Stimulated activated CD4-positive, alpha-beta T cell treated with anti-CD3 and anti-CD28 coated beads, TNF-alpha, amount 100 ng/mL, for 48 hours (primary cell): ENCODE results near the gene CPXM2.

Experiments used
- DNase-seq, 3 donors: peaks; one replicate each; pipeline ENCODE4 v3.0.0-alpha.2; 2020; ENCODE audit warnings: low read depth in 3 of 3

CPXM2 gene

DNA sequence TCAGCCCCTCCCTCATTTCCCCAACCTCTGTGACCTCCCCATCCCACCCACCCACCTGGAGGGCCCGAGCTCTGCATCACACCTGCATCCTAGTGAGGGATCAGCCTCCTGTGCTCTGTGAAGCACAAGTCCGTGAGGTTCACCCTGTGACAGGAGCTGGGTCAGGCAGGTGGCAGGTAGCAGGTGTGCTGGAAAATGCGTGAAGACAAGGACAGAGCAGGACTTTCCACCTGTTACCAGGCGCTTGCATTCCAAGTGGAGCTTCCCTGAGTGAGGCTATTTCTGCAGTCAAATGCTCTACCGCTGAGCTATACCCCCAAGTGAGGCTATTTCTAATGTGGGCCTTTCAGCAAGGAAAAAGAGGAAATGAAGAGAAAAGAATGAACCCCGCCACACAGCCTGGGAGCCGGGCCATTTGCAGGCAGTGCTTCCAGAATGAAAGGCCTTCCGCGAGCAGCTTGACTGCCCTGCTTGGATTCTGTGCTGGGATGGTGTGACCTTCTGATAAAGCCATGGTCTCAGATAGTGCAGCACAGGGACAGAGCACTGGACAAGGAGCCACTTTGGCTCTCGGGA is 13.3 kb upstream of the CPXM2 start:
- DNase-seq: no peak

DNA sequence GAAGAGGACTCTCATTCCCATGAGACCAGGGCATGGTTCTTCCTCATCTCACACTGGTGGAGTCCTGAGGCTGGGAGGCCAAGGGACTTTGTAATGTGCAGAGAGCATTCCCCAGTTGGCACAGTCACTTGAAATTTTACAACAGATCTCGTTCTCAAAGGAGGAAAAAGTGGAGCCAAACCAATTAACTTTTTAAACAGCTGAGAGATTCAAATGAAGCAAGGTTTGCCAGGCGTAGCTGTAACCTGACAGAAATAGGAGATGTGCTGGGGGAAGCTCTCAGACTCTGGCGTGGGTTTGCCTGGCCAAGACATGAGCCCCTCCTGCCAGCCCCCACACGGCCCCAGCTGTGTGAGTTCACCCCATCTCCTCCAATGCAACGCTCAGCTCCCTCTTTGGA is 12.0 kb upstream of the CPXM2 start:
- no peak for DNase-seq

DNA sequence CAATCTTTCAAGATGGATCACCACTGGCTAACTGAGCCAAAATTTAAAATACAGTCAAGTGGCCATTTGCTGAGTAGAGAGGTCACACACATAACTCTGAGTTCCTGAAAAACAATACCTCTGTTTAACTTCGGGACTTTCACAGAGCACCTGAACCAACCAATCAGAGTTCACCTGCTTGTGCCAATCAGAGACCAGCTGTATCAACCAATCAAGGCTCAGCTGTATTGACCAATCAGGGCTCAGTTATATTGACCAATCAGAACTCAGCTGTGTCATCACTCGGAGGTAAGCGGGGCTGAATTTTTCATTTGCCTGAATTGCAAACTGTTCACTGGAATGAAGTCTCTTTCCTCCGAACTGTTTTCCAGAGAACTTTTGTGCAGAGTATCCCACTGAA is 10.0 kb upstream of the CPXM2 start:
- no peak for DNase-seq

DNA sequence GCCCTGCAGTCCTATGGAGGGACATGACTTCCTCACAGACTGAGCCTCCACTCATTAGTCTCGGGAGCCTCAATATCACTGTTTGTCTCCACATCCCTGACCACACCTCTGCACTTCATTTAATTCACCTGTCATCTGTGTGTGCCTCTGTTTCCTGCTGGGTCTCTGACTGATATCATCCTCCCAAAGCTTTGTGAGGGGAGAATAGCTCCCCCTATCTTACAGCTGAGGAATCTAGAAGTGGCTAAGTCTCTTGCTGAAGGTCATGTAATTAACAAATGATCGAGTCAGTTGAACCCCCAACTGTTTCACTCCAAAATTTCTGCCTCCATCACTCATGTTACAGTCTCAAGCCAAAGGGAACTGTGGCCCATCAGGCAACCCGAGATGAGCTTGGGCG is 5.5 kb upstream of the CPXM2 start:
- DNase-seq: no peak

DNA sequence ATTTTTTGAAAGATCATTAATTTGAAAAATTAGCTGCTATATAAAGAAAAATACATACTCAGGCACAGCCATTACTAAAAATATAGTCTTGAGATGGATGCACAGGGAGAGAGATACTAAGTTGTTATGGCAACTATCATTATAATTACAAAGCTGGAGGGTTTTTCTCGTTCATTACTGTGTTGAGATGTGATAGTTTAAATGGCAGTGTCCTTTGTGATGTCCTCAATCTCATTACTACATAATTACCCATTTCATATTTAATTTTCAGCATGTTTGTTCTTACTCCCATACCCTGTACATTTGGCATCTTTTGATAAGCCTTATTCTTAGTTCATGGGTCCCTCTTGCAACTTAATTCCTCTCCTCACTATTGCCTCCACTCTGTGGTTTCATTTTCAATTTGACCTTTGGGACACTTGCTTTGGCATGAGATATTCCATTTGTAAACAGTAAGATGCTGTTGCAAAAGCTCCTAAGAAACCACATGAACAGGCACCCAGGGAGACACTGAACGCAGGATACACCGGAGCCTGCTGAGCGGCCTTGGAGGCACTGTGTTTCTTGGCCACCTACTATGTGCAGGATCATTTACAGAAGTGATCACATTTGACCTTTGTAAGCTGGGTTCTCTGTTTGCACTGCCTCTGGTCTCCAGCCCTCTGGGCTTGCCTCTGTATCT is 4.8 kb upstream of the CPXM2 start:
- DNase-seq: no peak

DNA sequence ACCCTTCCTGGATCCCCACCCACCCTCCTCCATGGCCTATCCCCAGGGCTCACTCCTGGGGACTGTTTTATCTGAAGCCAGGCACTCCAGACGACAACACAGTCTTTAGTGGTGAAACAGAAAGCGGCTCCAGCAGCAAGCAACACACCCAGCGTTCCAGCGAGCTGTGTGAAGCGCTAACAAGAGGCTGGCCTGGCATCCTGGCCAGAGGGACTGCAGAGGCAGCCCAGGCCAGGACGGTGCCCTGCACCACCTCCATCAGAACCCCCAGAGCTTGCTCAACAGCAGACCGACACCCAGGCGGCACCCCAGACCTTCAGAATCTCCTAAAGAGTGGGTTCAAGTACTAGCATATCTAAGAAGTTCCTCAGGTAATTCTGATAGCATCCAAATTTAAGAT is 2.0 kb upstream of the CPXM2 start:
- DNase-seq: no peak

DNA sequence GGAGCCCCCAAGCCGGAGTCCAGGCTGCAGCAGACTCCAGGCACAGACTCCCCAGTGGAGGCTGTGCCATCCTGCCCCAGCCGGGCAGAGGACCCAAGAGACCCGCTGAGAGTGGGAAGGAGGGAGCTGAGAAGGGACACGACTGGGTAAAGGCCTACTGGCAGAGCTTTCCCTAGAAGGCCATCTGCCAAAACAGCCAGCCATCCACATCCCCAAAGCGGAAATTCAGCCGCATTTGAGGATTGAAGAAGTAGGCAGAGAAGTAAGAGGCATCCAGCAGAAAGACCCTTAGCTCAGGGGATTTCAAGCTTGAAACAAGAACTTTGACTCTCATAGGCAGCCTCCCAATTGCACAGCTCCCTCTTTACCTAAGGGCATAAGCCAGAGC is 857 bp downstream of the CPXM2 start:
- no peak for DNase-seq

DNA sequence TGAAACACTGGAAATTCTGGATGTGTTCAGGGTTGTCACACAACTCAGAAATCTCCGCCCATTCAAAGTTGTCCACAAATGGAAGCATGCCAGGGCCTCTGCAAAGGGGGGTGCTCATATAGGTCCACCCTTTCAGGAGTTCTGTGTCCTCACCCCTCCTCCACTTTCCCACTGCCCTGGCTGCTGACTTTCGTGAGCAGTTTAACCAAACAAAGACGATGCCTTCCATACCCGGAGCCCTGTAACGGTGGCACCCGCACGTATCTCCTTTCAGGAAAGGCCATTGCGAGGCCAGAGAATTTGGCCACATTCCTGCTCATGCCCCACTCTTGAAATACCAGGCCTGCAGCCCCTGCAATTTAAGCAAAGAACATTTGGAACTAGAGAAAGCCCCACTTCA is 1.4 kb downstream of the CPXM2 start:
- no peak for DNase-seq

DNA sequence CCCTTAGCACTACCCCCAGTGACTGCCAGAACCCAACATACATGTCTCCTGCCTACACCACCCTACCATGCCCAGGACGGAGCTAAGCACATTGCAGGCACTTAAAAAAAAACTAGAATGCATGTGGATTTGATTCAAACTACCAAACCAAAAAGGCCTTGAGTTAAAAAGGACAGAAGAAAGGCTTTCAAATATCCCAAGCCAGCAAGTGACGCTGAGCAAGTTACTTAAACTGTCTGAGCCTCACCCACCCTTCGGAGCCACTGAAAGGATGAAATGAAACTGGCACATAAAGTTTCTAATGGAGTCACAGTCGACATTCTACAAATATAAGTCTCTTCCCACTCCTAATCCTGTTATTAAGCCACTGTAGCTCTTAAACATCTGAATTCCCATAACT is 1.8 kb downstream of the CPXM2 start:
- no peak for DNase-seq

DNA sequence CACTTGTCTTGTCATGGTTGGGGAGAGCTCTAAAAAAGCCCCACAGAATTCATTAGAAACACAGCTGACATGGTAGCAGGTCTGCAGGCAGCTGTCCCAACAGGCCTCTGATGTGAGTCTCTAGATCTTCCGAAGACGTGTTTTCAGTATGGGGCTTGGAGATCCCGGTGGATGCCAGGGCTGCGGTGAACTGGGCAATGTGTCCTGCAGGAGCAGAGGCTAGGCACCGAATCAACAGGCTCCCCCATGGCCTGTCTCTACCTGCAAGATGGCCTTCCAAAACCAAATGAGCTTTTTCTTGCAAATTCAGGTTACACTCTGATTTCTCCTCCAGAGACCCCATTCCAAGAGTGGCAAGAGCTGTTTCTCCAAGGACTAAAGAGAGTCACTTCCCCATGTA is 2.9 kb downstream of the CPXM2 start:
- DNase-seq: no peak

DNA sequence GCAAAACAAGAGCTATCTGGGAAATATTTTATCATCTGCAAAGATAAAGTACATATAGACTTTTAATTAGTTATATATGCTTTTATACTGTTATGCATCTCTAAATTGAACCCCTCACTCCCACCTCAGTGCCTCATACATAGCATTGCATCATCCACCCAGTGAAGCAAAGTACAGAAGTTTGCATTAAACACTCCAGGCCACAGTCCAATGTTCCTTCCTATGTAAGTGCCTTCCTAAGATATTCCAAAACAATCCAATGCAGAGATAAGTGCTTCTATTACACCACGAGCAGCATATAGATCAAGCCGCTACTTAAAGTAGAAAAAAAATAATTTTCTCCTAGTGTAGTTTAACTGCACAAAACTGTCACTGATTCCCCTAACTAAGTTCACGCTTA is 3.4 kb downstream of the CPXM2 start:
- no peak for DNase-seq

DNA sequence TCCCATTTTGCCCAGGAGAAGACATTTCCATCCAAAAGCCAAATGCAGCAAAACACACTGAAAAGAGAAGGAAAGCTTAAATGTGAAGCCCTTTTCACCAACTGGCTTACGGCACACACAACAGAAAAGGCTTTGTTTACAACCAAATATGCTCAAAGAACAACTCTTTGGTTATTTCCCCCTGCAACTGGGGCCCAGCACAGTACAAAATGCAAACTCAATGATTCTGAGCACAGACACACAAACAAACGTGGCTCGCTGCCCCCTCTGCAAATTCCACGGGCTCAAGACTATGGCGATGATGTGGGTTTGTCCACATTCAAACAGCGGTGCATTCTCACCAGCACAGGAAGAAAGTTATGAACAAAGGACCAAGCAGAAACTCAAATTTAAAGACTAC is 5.3 kb downstream of the CPXM2 start:
- DNase-seq: no peak

DNA sequence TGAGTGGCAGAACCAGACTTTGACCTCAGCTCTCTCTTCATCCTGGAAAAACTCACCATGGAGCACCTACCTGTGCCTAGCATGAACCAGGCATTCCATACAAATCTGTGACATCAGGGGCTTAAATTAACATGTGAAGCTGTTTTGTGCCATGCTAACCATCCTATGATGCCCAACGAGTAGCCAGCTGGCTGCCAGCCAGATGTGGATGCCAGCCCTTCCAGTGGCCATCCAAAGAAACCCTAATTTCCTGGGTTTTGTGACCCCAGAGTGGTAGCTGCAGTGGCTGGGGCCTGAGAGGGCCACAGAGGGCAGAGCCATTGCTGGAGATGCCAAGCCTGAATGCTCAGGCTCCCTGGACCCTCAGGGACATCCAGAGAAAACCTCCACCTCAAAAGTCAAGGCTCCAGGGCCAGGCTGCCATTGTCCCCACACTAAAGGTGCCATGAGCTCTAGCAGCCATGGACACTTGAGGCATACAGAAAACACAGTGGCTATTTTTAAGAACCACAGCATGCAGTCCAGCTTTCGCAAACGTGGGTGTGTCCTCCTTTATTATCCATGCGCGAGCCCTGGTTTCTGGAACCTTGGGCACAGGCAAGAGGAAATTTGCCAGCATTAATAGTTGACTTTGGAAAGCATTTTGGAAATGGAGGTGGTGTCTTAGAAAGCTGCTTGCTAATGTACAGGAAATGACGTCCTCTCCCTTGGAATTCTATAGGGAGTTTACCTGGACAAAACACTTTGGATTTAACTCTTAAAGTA is 6.0 kb downstream of the CPXM2 start:
- DNase-seq: no peak

DNA sequence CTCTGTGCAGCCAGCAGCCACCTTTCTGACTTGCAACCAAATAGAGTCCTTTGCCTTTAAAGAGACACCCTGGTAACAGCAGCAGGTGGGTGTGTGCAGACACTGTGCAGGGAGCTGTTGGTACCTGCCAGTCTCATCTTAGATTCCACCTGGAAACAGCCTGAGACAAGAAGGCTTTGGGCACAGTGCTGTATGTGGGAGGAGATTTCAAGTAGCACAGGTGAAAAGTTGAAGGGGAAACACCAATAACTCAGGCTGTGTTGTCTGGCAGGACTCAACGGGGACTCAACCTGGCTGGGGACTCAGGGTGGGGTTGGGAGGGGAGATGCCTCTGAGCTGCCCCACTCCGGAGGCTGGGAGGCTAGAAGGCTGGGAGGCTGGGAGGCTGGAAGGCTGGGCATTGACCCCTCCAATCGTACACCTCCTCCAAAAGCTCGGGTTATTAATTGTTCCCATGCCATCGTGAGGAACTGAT is 6.7 kb downstream of the CPXM2 start:
- no peak for DNase-seq

DNA sequence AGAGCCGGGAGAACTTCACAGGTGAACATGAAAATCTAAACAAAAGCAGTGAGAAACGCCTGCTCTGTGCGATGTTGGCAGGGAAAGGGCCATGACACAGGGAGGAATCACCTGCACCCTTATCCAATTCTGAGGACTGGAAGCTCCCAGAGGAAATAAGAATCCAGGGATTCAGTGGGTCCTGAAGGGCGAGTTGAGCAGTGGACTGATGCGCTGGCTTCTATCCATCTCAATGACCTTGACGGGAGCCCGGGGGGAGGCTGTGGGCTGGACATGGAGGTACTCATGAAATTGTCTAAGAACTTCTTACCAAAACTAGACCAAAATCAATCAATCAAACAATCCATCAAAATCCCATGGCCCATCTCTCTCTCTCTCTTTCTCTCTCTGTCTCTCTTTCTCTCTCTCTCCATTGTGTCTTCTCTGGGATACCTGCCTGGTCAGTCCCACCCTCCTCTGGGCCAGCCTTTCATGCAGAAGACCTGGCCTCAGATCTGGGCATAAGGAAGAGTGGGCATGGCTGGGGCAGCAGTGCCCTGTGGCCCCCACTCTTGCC is 7.2 kb downstream of the CPXM2 start:
- no peak for DNase-seq

DNA sequence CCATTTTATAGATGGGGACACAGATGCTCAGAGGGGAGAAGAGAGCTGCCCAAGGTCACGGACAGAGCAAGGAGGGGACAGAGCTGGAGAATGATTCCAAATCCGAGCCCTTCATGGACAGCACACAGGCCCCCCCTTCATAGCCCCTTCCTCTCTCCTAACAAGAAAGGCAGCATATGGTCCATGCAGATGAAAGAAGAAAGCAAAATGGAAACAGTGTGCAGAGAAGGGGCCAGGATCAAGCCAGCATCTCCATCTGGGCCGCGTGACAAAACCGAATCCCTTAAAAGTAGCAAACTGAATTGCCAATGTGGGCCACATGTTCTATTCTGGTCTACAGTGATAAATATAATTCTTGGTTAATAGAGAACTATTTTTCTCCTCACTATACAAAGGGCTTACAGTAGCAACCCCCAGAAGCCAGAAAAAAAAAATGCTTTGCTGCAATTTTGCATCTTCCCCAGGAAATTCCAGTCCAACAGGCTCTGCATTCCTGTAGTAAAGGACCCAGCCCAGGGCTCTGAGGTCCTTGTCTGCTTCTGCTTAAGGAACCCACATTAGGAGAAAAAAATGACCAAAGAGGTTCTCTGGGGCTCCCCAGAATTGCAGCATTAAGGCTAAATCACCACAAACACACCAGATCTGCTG is 7.8 kb downstream of the CPXM2 start:
- DNase-seq: no peak

DNA sequence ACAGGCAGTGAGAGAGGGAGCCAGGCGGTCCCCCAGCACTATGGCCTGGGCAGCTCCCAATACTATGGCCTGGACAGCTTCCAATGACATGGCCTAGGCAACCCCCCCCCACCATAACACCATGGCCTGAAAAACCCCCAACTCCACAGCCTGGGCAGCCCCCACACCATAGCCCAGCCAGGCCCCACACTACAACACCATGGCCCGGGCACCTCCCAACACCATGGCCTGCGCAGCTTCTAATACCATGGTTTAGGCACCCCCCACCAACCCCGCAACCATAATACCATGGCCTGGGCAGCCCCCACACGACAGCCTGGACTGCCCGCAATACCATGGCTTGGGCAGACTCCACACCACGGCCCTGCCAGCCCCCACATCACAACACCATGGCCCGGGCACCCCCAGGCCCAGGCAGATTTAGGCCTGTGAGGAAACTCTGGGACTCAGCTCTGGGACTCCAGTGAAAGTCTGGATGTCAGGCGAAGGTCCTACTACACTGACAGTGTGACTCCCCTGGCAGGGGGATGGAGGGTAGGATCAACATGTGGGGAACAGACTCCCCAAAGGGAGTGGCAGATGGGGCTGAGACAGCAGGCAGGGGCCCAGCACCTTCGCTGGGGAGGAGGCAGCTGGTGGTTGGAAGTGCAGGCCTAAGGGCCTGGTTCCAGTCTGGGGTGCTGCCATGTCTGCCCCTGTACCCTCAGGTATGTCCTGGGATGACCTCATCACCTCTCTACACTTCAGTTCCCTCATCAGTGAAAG is 8.7 kb downstream of the CPXM2 start:
- DNase-seq: no peak

DNA sequence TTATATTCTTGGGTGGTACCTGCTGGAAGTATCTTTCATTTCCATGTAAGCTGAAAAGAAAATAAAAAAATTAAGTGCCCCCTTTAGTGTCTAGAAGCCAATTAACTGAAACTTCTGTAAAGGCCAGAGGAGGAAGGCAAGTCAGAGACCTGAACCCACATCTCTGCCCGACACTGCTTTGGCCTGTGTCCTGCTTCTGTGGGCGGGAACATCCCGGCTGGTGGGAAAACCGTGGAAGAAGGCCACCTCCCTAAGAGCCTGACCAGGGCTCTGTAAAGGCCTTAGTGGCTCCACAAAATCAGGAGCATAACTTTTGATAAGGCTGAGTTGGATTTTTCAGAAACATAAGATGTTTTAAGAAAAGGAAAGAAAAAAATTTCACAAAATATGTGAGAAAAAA is 9.4 kb downstream of the CPXM2 start:
- no peak for DNase-seq

DNA sequence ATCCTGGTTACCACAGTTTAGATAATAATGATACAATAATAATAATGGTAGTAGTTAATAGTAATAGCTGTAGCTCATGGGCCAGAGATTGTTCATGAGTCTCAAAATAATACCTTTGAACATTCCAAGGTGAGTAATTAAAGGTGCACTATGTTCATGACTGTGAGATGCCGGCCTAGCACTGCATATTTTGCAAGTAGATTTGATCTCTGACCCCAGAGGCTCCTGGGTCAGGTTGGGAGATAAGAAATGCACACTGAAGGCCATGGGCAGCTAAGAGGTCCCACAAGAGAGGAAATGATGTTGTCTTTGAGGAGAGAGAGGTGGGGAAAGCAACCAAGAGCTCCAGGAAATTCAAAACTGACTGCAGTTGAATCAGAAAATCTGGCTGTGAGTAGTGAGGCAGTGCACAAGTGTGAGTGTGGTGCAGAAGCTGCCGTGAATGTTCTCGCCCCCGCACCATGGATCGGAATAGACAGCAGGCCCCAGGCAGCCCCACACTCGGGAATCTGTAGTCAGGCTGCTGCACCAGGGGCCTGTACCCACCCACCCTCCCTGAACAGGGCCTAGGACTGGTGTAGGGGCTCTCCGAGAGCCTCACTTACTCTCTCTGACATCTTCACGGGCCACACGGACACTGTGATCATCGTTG is 11.9 kb downstream of the CPXM2 start:
- DNase-seq: no peak

DNA sequence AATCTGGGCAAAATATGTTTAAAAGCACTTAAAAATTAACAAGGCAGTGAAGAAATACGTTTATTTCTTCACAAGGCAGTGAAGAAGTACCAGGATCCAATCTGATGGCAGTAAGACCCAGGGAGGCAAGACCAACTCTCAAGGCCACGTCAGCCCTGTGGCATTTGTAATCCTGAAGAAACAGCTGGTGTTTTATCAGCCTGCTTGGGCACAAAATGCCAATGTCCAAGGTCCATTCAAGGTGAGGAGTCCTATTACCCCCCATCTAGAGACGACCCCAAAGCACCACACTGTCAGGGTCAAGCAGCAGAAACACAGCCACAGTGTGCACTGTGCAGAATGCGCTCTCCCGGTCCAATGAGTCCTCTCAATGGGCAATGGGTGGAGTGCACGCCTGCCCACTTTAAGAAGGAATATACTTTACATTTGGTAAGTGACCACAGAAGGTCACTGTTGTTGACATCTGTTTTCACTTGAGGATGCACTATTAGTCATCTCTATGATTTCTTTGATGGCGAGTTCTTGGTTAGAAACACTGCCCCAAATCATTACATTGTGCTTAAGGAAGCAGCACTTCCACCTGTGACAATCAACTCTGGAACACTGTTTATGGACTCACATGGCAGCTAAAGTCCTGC is 12.8 kb downstream of the CPXM2 start:
- DNase-seq: no peak

DNA sequence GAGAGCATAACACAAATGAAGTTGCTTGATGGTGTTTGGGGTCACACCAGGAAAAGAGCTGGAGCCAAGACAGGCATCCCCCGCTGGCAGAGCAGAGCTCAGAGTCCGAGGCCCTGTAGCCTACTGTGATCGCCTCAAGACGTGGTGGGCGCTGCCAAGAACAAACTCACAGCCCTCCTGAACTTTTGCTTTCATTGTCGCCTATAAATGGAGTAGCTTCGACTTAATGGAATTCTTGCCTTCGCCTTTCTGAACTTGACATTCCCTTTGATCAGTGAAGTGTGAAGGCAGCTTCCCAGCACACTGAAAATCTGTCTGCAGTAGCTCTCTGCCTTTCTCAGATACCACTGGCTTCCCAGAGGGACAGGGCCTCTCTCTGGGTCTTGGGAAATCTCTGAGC is 21.3 kb downstream of the CPXM2 start:
- DNase-seq: no peak
